WI38 (cell line): Measurements from ENCODE around the gene P2RY11.

Source experiments
- H3K4me3 ChIP-seq: 2 replicates; pipeline ENCODE4 v1.5.1; 2011; ENCODE audit warnings: low read depth, mild to moderate bottlenecking, control low read depth, low read length
- CTCF ChIP-seq: IDR thresholded peaks from 2 replicates; pipeline ENCODE4 v1.5.1; 2012; ENCODE audit warnings: low read depth, mild to moderate bottlenecking, control low read depth, low read length

The P2RY11 gene

GRCh38 chr19:10078329-10078728, 33.2 kb upstream of the P2RY11 start:
- TF ChIP-seq CTCF: no peak
- no peak overlapping the region for H3K4me3 ChIP-seq

GRCh38 chr19:10079031-10079453, 32.5 kb upstream of the P2RY11 start:
- no peak overlapping the region for H3K4me3 ChIP-seq
- TF ChIP-seq CTCF: no peak

GRCh38 chr19:10083911-10084310, 27.6 kb upstream of the P2RY11 start:
- no peak for TF ChIP-seq CTCF
- H3K4me3 ChIP-seq: no peak overlapping the region

DNA sequence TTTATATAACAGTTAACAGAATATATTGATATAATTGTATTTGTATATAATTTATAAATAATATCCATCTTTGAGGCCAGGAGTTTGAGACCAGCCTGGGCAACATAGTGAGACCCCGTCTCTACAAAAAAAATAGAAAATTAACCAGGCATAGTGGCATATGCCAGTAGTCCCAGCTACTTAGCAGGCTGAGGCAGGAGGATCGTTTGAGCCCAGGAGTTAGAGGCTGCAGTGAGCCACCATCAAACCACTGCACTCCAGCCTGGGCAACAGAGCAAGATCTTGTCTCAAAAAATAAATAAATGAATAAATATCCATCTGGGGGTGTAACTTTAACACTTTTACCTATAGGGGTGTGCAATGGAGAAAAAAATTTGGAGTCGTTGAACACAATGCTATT, 26.7 kb upstream of the P2RY11 start:
- no peak overlapping the region for H3K4me3 ChIP-seq
- no peak for TF ChIP-seq CTCF

- H3K4me3 ChIP-seq: peak within 1 kb of the TSS; percentile 79
- no peak for TF ChIP-seq CTCF
These were observed 25.6 kb upstream of the P2RY11 start, which contains the start of gene SHFL for GRCh38 chr19:10085641-10086590. Gene SHFL (plus strand): TSS chr19:10086317. CDS start chr19:10086428, 111 bp downstream.

DNA sequence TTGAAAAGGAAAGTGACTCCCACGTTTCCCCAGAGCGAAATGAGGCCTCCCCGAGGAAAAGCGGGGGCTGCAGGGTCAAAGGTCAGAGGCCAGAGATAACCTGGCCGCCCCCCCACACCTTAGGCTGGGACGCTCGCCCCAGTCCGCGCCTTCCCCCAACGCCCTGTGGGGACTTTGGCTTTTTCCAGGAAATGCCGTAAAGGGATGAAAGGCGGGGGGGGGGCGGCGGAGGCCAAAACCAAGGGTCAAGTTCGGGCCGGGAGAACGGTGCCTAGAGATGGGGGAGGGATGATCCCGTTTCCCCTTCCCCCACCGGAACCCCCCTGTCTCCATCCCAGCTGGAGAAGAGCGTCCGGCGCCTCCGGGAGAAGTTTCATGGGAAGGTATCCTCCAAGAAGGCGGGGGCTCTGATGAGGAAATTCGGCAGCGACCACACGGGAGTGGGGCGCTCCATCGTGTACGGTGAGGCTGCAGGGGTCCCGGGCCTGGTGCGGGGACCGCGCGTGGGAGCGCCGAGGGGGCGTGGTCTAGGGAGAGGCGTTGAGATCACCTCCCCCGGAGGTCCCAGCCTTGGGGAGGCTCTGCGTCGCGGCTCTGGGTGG, 24.8 kb upstream of the P2RY11 start:
- TF ChIP-seq CTCF: no peak
- H3K4me3 ChIP-seq: peak overlapping the region; percentile 79

GRCh38 chr19:10087296-10088061, 24.0 kb upstream of the P2RY11 start:
- H3K4me3 ChIP-seq: peak overlapping the region; percentile 79
- no peak for TF ChIP-seq CTCF
